Upper lobe of left lung (tissue), 6 donors: ENCODE data around the gene BTC. TPM values are rescaled to one million over a fixed set of nuclear protein-coding genes. Genes with fewer than 3 reads are reported as not detected.

ENCODE experiments used
- ATAC-seq, 2 donors: fragments of 200-7000 bp; cut with Tn5 transposase; one replicate each; pipeline ENCODE4 v1.9.1; 2022; ENCODE audit warnings: mild to moderate bottlenecking in 2 of 2, moderate library complexity in 2 of 2; ENCODE audit not compliant: low FRiP score in 2 of 2
- DNase-seq, 2 donors: peaks; one replicate each; pipeline ENCODE4 v3.0.0-alpha.2; 2019 to 2020
- H3K27ac ChIP-seq, 4 donors: fragments of 200-600 bp; sonication (generic); one replicate each; pipeline ENCODE4 v1.5.1; 2016 to 2019
- H3K27me3 ChIP-seq, 4 donors: fragments of 200-600 bp; sonication (generic); one replicate each; pipeline ENCODE4 v1.5.1; 2017 to 2019
- H3K36me3 ChIP-seq, 4 donors: fragments of 200-600 bp; sonication (generic); one replicate each; pipeline ENCODE4 v1.5.1; 2016 to 2019
- H3K4me1 ChIP-seq, 4 donors: fragments of 200-600 bp; sonication (generic); one replicate each; pipeline ENCODE4 v1.5.1; 2018 to 2019
- H3K4me3 ChIP-seq, 4 donors: fragments of 200-600 bp; sonication (generic); one replicate each; pipeline ENCODE4 v1.5.1; 2017 to 2019; ENCODE audit warnings: mild to moderate bottlenecking in 2 of 4, moderate library complexity in 1 of 4
- H3K9me3 ChIP-seq, 4 donors: fragments of 200-600 bp; sonication (generic); one replicate each; pipeline ENCODE4 v1.5.1; 2018 to 2019
- EP300 ChIP-seq, 4 donors: sonication (generic); formaldehyde crosslinking; IDR thresholded peaks; one replicate each; pipeline ENCODE4 v1.5.1; 2017; ENCODE audit warnings: antibody characterized with exemption in 4 of 4, control low read depth in 2 of 4
- POLR2A ChIP-seq, 4 donors: fragments of 450-650 bp; IDR thresholded peaks; one replicate each; pipeline ENCODE4 v1.5.1; 2016 to 2017; ENCODE audit warnings: antibody characterized with exemption in 4 of 4, mild to moderate bottlenecking in 2 of 4
- POLR2AphosphoS5 ChIP-seq, 2 donors: sonication (generic); formaldehyde crosslinking; IDR thresholded peaks; one replicate each; pipeline ENCODE4 v1.5.1; 2017; ENCODE audit warnings: antibody characterized with exemption in 2 of 2
- WGBS, 2 donors: methylation state at CpG; one replicate each; pipeline ENCODE4 v1.1.5; 2017 to 2018; 5-methylcytosine and 5-hydroxymethylcytosine counted together
- total RNA-seq, 6 donors: library from RNA; depleted of rRNA in 4 of 6; stranded (reverse); fragments of >200 nt in 4 of 6; gene quantifications; one replicate each; pipeline versions ENCODE4 v1.1.0 to v1.2.1, GENCODE V29; 2016 to 2021
- TF ChIP-seq, protein P1 (sequence below), 6 experiments: fragments of 450-650 bp in 4 of 6; fragments of 200-600 bp in 2 of 6; sonication (generic) in 2 of 6; IDR thresholded peaks; one replicate each; pipeline ENCODE4 v1.5.1; 2016 to 2019; ENCODE audit warnings: antibody characterized with exemption in 6 of 6
- donor health status: DM: no; HTN: no; CAD: no; lungs with moderate emphysema.
- donor health status: DM: no; HTN: yes; CAD: no; lungs with severe emphysema.

The BTC gene
- total RNA-seq, 6 donors from 2014 or later: 1.6 to 8.1 (median 5.9) TPM

GRCh38 chr4:74738464-74739143, 55.7 kb downstream of the BTC start:
- no peak overlapping the region for H3K4me3 ChIP-seq
- H3K27me3 ChIP-seq: no peaks in the 10 kb centered on the region
- no peak overlapping the region for H3K27ac ChIP-seq
- DNase-seq (no peak), ATAC-seq (no peak)
- H3K4me1 ChIP-seq: no peaks in the 10 kb centered on the region
- H3K9me3 ChIP-seq: no peaks in the 10 kb centered on the region
- WGBS, 2 donors: 80 to 81% methylated on average over 3 of the region's 3 CpGs
- H3K36me3 ChIP-seq: no peaks in the 10 kb centered on the region
- TF ChIP-seq POLR2AphosphoS5 (IDR thresholded peaks at IDR 0.05) (no peak), POLR2A (IDR thresholded peaks at IDR 0.05) (no peak), EP300 (IDR thresholded peaks at IDR 0.05) (no peak)
- TF ChIP-seq, protein P1, sequence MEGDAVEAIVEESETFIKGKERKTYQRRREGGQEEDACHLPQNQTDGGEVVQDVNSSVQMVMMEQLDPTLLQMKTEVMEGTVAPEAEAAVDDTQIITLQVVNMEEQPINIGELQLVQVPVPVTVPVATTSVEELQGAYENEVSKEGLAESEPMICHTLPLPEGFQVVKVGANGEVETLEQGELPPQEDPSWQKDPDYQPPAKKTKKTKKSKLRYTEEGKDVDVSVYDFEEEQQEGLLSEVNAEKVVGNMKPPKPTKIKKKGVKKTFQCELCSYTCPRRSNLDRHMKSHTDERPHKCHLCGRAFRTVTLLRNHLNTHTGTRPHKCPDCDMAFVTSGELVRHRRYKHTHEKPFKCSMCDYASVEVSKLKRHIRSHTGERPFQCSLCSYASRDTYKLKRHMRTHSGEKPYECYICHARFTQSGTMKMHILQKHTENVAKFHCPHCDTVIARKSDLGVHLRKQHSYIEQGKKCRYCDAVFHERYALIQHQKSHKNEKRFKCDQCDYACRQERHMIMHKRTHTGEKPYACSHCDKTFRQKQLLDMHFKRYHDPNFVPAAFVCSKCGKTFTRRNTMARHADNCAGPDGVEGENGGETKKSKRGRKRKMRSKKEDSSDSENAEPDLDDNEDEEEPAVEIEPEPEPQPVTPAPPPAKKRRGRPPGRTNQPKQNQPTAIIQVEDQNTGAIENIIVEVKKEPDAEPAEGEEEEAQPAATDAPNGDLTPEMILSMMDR (IDR thresholded peaks at IDR 0.05): no peak

DNA sequence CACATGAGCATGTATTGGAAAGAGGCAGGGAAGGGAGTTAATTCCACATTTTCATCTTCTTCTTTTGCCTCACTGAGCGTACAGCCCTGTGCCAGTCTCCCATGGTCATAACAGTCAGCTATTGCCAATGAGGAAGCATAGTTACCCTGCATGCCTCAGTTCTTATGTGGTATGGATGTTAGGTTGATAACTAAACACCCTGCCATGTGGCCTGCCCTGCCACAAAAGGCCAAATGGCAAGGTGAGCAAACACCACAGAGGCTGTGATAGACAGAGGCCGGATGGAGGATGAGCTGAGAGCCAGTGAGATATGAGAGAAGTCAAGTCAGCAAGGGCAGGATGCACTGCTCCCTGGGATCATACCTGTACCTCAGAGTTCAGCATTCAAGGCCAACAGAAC, 59.3 kb downstream of the BTC start:
- no peak for TF ChIP-seq POLR2A (IDR thresholded peaks at IDR 0.05)
- TF ChIP-seq EP300 (IDR thresholded peaks at IDR 0.05): no peak
- TF ChIP-seq, protein P1 (IDR thresholded peaks at IDR 0.05): no peak
- no peak for TF ChIP-seq POLR2AphosphoS5 (IDR thresholded peaks at IDR 0.05)
- Histone ChIP-seq H3K27me3 (no peaks in the 10 kb centered on the region), H3K9me3 (no peaks in the 10 kb centered on the region), H3K4me3 (no peak overlapping the region), H3K4me1 (no peaks in the 10 kb centered on the region), H3K27ac (no peak overlapping the region), H3K36me3 (no peaks in the 10 kb centered on the region)
- ATAC-seq (no peak), DNase-seq (no peak)
- WGBS, 2 donors: 84 to 88% methylated on average over 2 of the region's 2 CpGs

- no peaks in the 10 kb centered on the region for H3K27me3 ChIP-seq
- 63 to 94% methylated on average over 1 of the region's 1 CpG for WGBS, 2 donors
- no peak for DNase-seq
- no peak for ATAC-seq
- no peak overlapping the region for H3K27ac ChIP-seq
- no peaks in the 10 kb centered on the region for H3K4me1 ChIP-seq
- TF ChIP-seq, protein P1 (IDR thresholded peaks at IDR 0.05): no peak
- TF ChIP-seq POLR2A (IDR thresholded peaks at IDR 0.05) (no peak), EP300 (IDR thresholded peaks at IDR 0.05) (no peak), POLR2AphosphoS5 (IDR thresholded peaks at IDR 0.05) (no peak)
- no peak overlapping the region for H3K4me3 ChIP-seq
- H3K36me3 ChIP-seq: no peaks in the 10 kb centered on the region
- H3K9me3 ChIP-seq: no peaks in the 10 kb centered on the region
Observed at GRCh38 chr4:74733756-74734155, 60.6 kb downstream of the BTC start.

- Histone ChIP-seq H3K27ac (no peak overlapping the region), H3K4me1 (no peaks in the 10 kb centered on the region), H3K4me3 (no peak overlapping the region), H3K36me3 (no peaks in the 10 kb centered on the region), H3K9me3 (no peaks in the 10 kb centered on the region), H3K27me3 (no peaks in the 10 kb centered on the region)
- no peak for TF ChIP-seq POLR2A (IDR thresholded peaks at IDR 0.05)
- no peak for TF ChIP-seq EP300 (IDR thresholded peaks at IDR 0.05)
- TF ChIP-seq, protein P1 (IDR thresholded peaks at IDR 0.05): no peak
- TF ChIP-seq POLR2AphosphoS5 (IDR thresholded peaks at IDR 0.05): no peak
- 73 to 82% methylated on average over 3 of the region's 3 CpGs for WGBS, 2 donors
- ATAC-seq: no peak
- DNase-seq: no peak
Observed at GRCh38 chr4:74724979-74725378, 69.3 kb downstream of the BTC start.

GRCh38 chr4:74716436-74716765, 77.9 kb downstream of the BTC start:
- Histone ChIP-seq H3K27ac (no peak overlapping the region), H3K9me3 (peaks cover 0 to 4% (median 0%) of the 10 kb centered on the region in 4 donors), H3K27me3 (no peaks in the 10 kb centered on the region), H3K36me3 (no peaks in the 10 kb centered on the region), H3K4me1 (no peaks in the 10 kb centered on the region), H3K4me3 (no peak overlapping the region)
- ATAC-seq: no peak
- no peak for DNase-seq
- TF ChIP-seq EP300 (IDR thresholded peaks at IDR 0.05) (no peak), POLR2AphosphoS5 (IDR thresholded peaks at IDR 0.05) (no peak), POLR2A (IDR thresholded peaks at IDR 0.05) (no peak)
- TF ChIP-seq, protein P1 (IDR thresholded peaks at IDR 0.05): no peak
- 44 to 52% methylated on average over 1 of the region's 1 CpG for WGBS, 2 donors
